Measurements from ENCODE around the gene XPNPEP1.

XPNPEP1 gene

DNA sequence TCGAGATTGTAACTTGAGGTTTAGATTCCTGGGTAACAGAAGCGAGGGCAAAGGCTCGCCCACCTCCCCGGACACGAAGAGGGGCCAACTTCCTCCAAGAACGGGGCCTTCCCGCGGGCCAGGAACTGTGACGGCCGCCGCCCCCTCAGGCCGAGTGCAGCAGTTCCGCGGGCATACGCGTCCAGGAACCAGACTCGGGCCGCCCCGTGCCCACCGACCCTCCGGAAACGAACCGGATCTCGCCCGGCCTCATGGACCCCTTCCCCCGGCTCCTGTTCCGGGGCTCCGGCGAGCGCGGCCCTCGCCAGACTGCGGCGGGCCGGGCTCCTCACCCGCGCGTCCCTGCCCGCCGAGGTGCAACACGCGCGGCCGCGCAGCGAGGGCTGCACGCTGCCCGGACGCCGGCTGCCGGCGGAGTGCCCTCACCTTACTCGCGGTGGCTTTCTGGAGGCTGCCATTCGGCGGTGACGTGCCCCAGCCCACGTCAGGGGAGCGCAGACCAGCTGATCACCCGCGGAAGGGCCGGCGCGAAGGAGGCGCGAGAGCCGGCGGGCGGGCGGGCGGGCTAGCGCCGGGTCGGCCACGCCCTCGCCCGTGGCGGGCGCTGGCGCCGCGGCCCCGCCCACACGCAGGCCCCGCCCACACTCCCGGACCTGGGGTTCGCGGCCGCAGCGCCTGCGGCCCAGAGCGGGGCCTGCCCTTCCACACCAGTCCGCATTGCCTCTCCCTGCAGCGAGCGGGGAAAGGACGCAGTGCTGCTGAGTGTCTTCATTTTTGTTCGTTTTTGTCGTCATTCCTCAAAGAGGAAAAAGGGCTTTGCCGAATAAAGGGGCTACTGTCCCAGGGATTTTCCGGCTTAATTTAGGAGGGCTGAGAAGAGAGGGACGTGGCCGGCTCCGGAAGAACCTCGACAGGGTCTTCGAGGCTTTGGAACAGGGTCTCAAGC is at the start of gene XPNPEP1:
Gene XPNPEP1, minus strand, starts transcription at position 536 of the 946 bp plus-strand sequence. Its CDS starts 78 bp downstream, at position 458.
- DNase-seq (ENCODE audit: low spot score): peak; percentile 81

DNA sequence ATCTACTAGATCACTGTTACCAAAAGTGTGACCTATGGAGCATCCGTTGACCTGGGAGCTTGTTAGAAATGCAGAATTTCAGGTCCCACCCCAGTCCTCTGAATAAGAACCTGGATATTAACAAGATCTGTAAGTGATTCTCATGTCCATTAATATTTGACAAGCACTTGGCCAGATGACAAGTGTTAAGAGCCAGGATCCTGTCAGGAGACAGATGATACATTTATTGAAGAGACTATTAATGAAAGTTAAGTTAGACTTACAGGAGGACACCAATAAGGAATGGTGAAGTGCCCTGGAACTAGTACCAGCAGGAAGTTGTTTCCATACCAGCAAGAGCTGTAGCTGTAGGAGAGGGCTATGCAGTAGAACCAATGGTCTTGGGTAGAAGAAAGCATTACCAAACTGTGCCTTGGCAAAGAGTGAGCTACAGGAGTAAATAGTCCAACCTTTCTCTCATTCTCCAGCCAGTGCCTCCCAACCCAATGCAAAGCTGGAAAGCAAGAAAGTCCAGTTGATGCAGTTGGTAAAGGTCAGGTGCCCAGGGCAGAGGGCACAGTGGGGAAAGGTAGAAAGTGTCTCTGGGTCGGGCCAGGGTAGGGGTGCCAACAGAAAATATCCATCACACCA is 49.2 kb upstream of the XPNPEP1 start:
- DNase-seq (ENCODE audit: low spot score): no peak

DNA sequence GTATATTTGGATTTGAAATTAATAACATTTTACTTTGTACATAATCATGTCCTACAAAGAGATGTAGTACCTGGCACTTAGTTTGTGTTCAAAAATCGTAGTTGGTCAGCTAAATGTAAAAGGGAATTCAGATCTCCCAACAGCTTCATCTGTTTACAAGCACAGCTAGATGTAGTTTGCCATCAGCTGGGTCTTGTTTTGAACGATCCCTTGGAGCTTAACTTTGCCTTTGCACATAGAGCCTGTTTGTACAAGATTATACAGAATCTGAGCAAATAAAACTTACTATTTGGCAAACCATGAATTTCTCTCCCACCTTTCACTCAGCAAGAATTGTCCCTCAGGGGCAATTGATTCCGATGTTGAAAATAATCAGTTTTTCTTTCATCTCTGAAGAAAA is 48.3 kb upstream of the XPNPEP1 start:
- no peak for DNase-seq (ENCODE audit: low spot score)

DNA sequence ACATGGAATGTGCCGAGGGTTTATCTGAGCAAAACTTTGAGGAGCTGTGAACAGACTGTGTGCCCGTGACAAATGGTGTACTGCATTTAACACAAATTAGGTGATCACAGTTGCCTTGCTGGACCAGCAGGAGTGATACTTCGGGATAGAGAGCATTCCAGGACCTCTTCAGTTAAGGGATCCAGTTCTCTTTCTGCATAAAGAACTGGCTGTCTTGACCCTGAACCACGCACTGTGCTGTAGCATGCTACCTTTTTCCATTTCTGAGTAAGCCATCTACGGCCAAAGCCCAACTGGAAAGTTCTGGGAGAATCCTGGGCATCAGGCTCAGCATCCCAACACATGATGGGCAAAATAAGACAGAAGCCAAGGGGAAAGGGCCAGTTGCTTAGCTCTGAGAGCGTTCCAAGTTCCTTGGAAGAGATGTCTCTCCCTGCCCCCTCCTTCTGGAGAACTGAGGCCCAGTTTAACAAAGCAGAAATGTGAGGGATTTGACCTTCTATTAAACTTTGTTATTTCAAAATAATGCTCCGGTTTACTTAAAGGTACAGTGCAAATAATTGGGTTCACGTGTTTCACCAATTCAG is 46.5 kb upstream of the XPNPEP1 start:
- DNase-seq (ENCODE audit: low spot score): no peak

DNA sequence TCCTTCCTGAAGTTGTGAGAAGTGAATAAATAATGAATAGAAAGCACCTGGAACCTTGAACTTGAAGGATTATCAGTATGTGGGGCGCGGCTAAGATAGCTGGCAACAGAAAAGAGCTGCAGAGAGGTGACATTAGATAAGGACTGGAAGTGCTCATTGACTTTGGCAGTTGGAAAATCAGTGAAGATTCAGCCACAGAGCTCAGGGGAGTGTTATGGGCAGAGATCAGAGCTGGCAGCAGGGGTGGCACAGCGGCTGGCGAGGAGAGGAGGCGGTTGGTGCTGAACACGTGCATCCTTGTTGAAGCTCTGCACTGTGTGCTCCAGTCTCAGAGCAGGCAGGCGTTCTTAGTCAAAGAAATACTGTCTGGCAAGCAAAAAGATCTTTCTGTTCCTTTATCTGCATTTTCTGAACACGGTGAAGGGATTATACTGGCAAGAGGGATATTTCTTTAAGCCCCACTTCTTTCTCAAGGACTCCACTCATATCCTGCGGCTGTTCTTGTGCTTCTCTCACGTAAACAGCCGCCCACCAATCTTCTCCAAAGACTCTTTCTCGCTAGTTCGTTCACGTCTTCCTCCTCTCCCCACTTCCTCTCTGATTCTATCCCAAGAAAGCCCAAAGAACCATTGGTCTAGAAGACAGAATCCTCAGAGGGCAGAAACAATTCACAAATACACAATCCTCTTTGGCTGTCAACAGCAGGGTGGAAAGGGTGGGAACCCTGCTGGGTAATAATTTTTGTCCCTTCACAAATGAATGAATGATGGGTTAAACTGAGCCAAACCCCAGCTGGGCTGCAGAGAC is 45.8 kb upstream of the XPNPEP1 start:
- no peak for DNase-seq (ENCODE audit: low spot score)

DNA sequence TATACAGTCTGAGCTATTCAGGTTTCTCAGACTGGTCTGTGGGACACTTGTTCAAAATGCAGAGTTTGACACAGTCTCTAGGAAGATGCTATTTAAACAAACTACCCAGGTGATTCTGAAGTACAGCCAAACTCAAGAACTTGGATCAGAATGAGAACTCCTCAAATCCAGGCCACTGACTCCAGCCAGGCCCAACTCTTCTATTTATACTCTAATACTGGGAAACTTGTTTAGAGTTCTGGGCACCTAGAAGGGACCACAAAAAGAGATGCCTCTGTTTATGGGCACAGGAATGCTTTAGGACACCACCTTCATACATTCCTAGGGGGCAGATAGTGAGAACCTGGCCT is 44.4 kb upstream of the XPNPEP1 start:
- DNase-seq (ENCODE audit: low spot score): no peak

DNA sequence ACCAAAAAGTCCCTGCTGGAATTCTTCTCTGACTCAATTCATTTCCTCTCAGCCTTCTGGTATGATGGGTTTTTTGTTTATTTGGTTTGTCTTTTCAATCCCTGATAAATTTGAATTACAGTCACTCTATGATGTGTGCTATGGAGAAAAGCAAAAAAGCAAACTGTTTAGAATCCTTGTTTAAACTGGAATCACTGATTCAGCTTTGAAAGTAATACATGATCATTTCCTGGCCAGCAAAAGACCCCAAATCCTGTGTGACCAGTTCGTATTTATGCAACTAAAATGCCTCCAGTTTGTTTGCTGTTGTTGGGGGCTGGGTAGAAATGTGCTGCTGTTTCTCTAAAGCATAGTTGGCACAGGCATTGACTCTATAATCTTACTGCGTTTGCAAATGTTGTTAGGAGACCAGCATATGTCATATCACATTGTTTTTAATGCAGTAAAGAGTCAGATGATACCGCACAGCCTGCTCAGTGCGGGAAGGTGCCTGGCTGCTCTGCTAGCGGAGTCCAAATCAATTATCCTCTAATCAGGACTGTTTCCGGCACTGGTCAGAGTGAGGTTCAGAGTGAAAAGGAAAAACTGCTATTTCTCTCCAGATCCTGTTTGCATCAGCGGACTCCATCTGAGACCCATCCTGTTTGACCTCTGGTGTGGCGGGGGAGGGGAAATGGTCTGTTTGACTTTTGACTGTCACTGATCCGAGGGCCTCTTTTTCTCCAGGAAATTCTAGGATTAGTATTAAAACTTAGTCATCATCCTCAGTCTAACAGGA is 43.8 kb upstream of the XPNPEP1 start:
- no peak for DNase-seq (ENCODE audit: low spot score)

DNA sequence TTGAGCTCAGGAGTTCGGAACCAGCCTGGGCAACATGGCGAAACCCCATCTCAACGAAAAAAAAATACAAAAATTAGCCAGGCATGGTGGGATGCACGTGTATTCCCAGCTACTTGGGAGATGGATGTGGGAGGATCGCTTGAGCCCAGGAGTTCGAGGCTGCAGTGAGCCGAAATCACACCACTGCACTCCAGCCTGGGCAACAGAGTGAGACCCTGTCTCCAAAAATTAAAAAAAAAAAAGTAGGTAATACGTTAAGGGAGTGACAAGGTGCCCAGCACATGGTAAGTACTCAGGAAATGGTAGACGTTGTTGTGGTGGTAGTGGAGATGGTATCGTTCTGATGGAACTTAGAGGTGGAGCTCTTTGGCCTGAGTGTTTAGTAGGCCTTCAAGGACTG is 41.0 kb upstream of the XPNPEP1 start:
- no peak for DNase-seq (ENCODE audit: low spot score)

DNA sequence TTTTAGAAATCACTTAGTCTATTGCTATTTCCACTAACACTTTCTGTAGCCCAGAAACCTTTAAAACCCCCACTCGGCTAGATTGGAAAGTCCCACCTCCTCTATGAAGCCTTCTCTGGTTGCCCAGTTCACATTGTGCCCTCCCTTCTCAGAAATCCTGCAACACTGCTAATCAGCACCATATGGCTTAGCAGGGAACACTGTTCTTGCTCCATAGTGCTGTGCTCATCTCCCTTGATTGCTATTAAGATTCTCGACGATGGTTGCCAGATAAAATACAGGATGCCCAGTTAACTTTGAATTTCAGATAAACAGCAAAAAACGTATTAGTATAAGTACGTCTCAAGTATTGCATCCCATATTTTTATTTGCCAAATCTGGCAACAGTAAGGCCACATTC is 40.1 kb upstream of the XPNPEP1 start:
- no peak for DNase-seq (ENCODE audit: low spot score)

DNA sequence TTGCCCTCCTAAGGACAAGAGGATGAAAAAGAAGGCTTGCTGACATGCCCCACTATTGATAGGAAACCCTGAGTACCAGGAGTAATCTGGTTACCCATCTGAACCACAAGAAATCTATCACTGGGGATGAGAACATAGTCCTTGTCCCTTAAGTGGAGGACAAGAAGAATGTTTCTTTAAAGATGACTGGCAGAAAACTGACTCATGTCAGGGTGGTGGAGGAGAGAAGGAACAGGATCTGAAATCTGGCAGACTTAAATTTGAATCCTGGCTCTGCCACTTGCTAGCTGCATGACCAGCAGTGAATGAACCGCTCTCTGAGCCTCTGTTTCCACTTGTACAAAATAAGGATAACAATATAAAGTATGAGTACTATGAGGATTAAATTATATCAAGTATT is 38.9 kb upstream of the XPNPEP1 start:
- no peak for DNase-seq (ENCODE audit: low spot score)

DNA sequence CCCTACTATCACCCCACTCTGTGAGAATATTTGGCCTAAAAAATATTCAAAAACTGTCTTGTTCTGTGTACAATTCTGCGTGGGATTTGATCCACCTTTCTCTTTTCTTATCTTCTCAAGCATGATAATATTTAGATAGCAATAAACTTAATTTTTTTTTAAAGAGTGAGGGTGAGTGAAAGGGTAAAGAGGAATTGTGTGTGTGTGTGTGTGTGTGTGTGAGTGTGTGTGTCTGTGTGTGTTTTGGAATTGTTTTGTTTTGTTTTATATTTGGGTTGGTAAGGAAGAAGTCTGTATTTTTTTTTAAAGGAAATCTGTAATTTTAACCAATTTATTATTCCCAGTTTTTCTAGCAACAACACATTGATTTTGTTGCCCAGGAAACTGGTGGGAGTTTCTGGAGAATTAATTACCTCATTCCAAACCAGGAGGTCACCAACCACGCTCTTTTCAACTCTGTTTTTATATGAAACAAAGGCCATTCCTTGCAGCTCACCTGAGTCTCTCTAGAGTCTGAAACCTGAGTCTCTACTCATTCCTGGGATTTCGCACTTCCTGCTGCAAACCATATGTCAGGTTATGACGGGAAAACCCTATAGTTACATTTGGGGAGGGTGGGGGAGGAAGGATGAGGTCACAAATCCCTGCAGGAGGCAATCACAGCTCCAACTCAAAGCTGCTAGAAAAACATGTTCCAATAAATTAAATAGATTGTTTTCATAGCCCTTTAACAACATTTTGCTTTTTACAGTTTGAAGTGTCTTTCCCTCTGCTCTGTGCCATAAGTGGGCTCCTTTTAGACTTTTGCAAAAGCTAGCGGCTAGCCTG is 38.1 kb upstream of the XPNPEP1 start:
- no peak for DNase-seq (ENCODE audit: low spot score)

DNA sequence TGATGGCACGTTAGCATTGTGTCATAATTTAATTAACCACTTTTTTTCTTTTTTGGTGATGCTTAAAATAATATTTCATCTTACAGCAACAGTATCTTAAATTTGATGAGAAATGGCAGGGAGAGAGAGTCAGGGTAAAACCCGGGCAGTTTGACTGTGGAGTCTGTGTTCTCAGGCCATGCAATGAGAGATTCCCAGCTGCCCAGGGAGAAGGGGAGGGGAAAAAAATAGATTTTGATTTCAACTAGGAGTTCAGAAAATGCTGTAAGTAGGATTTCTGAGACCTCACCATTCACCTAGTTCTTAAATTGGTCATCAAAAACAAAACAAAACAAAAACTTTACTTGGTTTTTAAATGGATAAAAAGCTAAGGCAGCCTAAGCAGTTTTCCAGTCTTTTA is 37.4 kb upstream of the XPNPEP1 start:
- DNase-seq (ENCODE audit: low spot score): no peak

DNA sequence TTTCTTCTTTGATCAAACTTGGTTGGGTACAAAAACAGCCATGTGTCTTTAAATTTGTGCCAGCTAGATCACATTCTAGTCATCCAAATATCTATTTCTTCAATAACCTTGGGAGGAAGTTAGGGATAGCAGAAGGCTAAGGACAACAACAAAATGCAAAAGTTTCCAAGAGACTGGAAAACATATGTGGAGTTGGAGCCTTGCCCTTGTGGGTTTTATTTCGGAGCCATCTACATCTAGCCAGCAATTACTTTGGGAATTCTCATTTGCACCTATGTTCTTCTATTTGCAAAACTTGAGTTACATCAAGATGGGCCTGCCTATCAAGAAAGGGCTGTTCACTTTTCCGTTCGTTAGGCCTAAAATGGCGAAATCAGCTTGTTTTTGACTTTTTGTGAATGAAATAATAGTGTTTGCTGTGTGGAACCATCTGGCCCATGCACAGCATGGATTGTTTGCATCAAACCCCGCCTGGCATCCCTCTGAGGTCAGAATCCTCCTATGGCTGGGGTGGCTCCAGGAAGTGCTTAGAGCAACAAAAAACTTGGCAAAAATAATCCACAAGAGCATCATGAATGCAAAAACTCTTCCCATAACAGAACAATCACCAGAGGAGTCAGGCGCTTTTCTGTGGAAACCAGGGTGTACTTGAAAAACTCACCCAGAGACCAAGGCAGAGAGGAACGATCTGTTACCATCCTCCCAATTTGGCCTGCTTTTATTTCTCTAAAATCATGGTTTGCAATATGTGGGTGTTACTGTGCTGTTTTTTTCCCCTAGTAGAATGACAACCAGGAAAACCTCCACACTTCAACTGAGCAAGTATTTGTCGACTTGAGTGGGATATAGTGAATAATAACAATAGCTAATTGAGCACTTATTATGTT is 36.2 kb upstream of the XPNPEP1 start:
- DNase-seq (ENCODE audit: low spot score): no peak

DNA sequence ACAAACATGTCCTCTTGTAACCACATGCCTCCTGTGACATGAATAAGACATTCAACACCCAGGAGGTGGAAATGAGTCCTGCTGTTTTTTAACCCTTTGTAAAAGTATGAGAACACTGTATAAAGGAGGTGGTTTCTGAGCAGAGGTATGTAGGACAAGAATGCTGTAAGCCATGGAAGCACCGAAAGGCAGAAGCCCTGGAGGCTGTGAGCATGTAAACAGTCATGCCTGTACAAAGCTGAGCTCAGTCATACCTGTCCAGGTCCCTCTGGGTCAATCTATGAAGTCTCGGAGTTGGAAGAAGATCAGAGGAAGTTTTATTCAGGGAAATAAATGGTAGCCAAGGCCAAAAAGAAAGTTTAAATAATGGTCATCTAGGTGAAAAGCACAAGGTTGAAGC is 34.7 kb upstream of the XPNPEP1 start:
- no peak for DNase-seq (ENCODE audit: low spot score)

DNA sequence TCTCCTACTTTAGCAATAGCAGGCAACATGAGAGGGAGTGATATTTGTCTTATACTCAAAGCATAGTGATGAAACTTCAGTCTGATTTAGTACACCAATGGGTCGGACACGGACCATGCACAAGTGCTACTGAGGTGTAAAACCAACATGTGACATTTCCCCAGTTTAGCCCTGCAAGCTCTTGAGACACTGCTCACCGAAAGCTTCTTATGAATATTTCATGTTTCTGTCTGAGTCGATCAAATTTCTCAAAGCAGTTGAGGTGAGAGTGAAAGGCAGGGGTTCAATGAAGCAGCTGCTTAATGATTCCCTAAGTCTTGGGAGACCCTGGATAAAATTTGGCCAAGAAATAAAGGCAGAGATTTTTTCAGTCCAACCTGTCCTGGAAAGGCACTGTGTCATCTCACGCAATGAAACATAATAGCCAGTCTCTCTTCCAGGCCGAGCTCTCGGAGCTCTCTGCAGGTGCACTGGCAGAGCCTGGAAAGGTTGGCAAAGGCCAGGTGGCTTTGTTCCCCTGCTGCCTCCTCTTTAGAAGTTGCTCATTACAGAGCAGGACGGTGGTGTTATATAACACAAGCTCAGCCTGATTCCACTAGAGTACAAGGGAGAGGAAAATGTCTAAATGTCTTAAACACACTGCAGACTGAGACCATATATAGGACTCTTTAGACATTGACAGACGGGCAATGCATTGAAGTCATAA is 33.9 kb upstream of the XPNPEP1 start:
- no peak for DNase-seq (ENCODE audit: low spot score)

DNA sequence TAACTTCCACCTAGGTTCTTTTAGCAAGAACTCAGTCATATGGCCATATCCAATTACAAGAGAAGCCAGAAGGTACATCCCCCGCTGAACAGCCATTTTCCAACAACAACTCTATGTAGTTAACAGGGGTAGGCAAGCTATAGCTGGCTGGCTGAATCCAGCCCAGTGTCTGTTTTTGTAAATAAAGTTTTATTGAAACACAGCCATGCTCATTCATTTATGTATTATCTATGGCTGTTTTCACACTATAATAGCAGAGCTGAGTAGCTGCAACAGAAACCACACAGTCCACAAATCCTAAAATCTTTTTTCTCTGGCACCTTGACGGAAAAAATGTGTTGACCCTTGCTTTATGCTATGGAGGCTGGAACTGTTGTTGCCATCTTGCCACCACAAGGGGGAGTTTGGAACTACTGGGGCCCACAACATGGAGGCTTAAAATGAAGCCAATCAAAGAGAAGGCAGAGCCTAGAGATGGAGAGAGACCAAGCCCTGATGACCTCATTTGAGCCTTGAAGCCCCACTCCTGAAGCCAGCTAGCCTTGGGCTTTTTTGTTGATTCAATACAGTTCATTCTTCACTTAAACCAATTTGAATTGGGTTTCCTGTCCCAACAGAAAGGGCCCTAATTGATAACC is 33.3 kb upstream of the XPNPEP1 start:
- peak; percentile 38 for DNase-seq (ENCODE audit: low spot score)

DNA sequence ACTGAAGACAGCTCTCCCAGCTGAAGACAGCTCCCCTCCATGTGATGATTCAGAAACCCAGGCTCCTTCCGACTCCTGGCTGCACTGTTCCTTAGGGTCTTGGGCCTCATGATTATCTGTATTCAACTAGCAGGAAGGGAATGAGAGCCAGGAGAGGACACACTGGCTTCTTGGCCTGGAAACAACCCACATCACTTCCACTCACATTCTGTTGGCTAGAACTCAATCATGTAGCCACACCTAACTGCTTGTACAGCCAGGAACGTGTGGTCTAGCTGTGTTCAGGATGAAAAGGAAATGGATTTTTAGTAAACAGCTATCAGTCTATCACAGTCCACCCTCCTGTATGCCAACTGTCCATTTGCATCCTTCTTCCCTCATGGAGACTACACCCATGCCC is 30.5 kb upstream of the XPNPEP1 start:
- DNase-seq (ENCODE audit: low spot score): no peak

DNA sequence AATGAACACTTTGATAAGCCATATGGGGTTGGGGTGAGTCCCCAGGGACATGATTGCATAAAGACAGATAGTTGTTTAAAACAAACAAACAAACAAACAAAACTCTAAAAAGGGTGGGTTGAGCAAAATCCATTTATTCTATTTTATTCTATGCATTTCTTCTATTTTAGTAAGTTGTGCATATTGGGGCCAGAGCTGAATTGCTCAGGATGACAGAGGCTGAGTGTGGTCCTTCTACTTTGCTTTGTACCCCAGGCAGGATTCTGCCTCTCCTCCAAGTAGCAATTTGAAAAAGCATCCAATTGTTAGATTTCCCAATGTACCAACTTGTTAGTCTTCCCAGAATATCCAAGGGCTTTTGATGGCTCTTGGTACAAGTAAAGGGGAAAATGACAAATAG is 29.2 kb upstream of the XPNPEP1 start:
- no peak for DNase-seq (ENCODE audit: low spot score)

Measured in CD4-positive, alpha-beta T cell treated with Interleukin-15 for 4 hours (primary cell).